Mononuclear cell (primary cell): ENCODE data around the gene GDF3. TPM values are rescaled to one million over a fixed set of nuclear protein-coding genes. Genes with fewer than 3 reads are reported as not detected.
"Not testable (repeated sequence)": the region's sequence is repeated elsewhere in the genome, so short reads cannot be mapped to it uniquely, and the experiment has no call there.

Experiments
- H3K27me3 ChIP-seq: 2 replicates; pipeline ENCODE4 v1.6.0; 2011; ENCODE audit warnings: low read length, control low read depth; ENCODE audit not compliant: insufficient read depth
- H3K4me1 ChIP-seq: 2 replicates; pipeline ENCODE4 v1.5.1; 2011; ENCODE audit warnings: mild to moderate bottlenecking, low read length, control low read depth; ENCODE audit not compliant: insufficient read depth
- H3K4me3 ChIP-seq: 2 replicates; pipeline ENCODE4 v1.5.1; 2011; ENCODE audit warnings: mild to moderate bottlenecking, low read length, moderate library complexity
- H3K9me3 ChIP-seq: 2 replicates; pipeline ENCODE4 v1.5.1; 2011; ENCODE audit warnings: low read depth, mild to moderate bottlenecking, control low read depth, low read length
- total RNA-seq: library from RNA; depleted of rRNA; stranded (reverse); fragments of >200 nt; gene quantifications from one replicate; pipeline ENCODE4 v1.2.3, GENCODE V29; 2012

The GDF3 gene
- not detected for total RNA-seq

GRCh38 chr12:7695566-7696197 lies at the start of gene GDF3:
TSS of gene GDF3 (minus strand) at chr12:7695775. CDS start at chr12:7695728, 47 bp downstream.
- Histone ChIP-seq H3K4me1 (peaks cover 22% of the 10 kb centered on the region), H3K4me3 (no peak within 1 kb of the TSS), H3K27me3 (no peaks in the 10 kb centered on the region), H3K9me3 (no peaks in the 10 kb centered on the region)

GRCh38 chr12:7732993-7733392 lies 37.4 kb upstream of the GDF3 start:
- no peaks in the 10 kb centered on the region for H3K9me3 ChIP-seq
- H3K4me3 ChIP-seq = no peak overlapping the region
- no peaks in the 10 kb centered on the region for H3K27me3 ChIP-seq
- H3K4me1 ChIP-seq = no peaks in the 10 kb centered on the region

GRCh38 chr12:7731486-7731885 lies 35.9 kb upstream of the GDF3 start:
- Histone ChIP-seq H3K4me3 (no peak overlapping the region), H3K9me3 (no peaks in the 10 kb centered on the region), H3K27me3 (no peaks in the 10 kb centered on the region), H3K4me1 (no peaks in the 10 kb centered on the region)

- not testable (repeated sequence) for H3K4me3 ChIP-seq, H3K4me1 ChIP-seq, H3K9me3 ChIP-seq, H3K27me3 ChIP-seq
Measured at GRCh38 chr12:7730984-7731383, 35.4 kb upstream of the GDF3 start.

GRCh38 chr12:7729746-7730145 lies 34.2 kb upstream of the GDF3 start:
- Histone ChIP-seq H3K4me1 (no peaks in the 10 kb centered on the region), H3K27me3 (no peaks in the 10 kb centered on the region), H3K4me3 (no peak overlapping the region), H3K9me3 (no peaks in the 10 kb centered on the region)

GRCh38 chr12:7723926-7724325 lies 28.4 kb upstream of the GDF3 start:
- H3K4me3 ChIP-seq = no peak overlapping the region
- H3K4me1 ChIP-seq = peaks cover 17% of the 10 kb centered on the region
- H3K27me3 ChIP-seq = no peaks in the 10 kb centered on the region
- no peaks in the 10 kb centered on the region for H3K9me3 ChIP-seq

- H3K27me3 ChIP-seq = no peaks in the 10 kb centered on the region
- H3K4me1 ChIP-seq = peaks cover 24% of the 10 kb centered on the region
- no peak overlapping the region for H3K4me3 ChIP-seq
Measured at GRCh38 chr12:7719946-7720730, 24.6 kb upstream of the GDF3 start.

GRCh38 chr12:7716381-7716780 lies 20.8 kb upstream of the GDF3 start:
- no peaks in the 10 kb centered on the region for H3K27me3 ChIP-seq
- peaks cover 19% of the 10 kb centered on the region for H3K4me1 ChIP-seq
- H3K4me3 ChIP-seq = no peak overlapping the region
- no peaks in the 10 kb centered on the region for H3K9me3 ChIP-seq

More at GRCh38 chr12:7719946-7720730, 24.6 kb upstream of the GDF3 start:
- H3K9me3 ChIP-seq = no peaks in the 10 kb centered on the region

- Histone ChIP-seq H3K27me3 (no peaks in the 10 kb centered on the region), H3K4me1 (no peaks in the 10 kb centered on the region), H3K4me3 (no peak overlapping the region), H3K9me3 (no peaks in the 10 kb centered on the region)
Measured at GRCh38 chr12:7712841-7713442, 17.4 kb upstream of the GDF3 start.

GRCh38 chr12:7711133-7711532 lies 15.6 kb upstream of the GDF3 start, which contains the start of gene DPPA3:
TSS of gene DPPA3 (plus strand) at chr12:7711433. CDS start at chr12:7711571, 138 bp downstream.
- H3K4me1 ChIP-seq = no peaks in the 10 kb centered on the region
- no peaks in the 10 kb centered on the region for H3K27me3 ChIP-seq
- no peak within 1 kb of the TSS for H3K4me3 ChIP-seq
- H3K9me3 ChIP-seq = no peaks in the 10 kb centered on the region

GRCh38 chr12:7709969-7710675 lies 14.5 kb upstream of the GDF3 start:
- Histone ChIP-seq H3K27me3 (no peaks in the 10 kb centered on the region), H3K4me1 (no peaks in the 10 kb centered on the region), H3K9me3 (no peaks in the 10 kb centered on the region), H3K4me3 (no peak overlapping the region)

GRCh38 chr12:7705846-7706245 lies 10.3 kb upstream of the GDF3 start:
- Histone ChIP-seq H3K9me3 (no peaks in the 10 kb centered on the region), H3K4me1 (no peaks in the 10 kb centered on the region), H3K27me3 (no peaks in the 10 kb centered on the region), H3K4me3 (no peak overlapping the region)

- peaks cover 22% of the 10 kb centered on the region for H3K4me1 ChIP-seq
- no peaks in the 10 kb centered on the region for H3K9me3 ChIP-seq
- H3K4me3 ChIP-seq = no peak overlapping the region
- H3K27me3 ChIP-seq = no peaks in the 10 kb centered on the region
Measured at GRCh38 chr12:7695237-7695560, 376 bp downstream of the GDF3 start.

- no peak overlapping the region for H3K4me3 ChIP-seq
- H3K27me3 ChIP-seq = no peaks in the 10 kb centered on the region
- H3K4me1 ChIP-seq = peaks cover 22% of the 10 kb centered on the region
- H3K9me3 ChIP-seq = no peaks in the 10 kb centered on the region
Measured at GRCh38 chr12:7694556-7695236, 879 bp downstream of the GDF3 start.

GRCh38 chr12:7693793-7694192 lies 1.8 kb downstream of the GDF3 start:
- Histone ChIP-seq H3K27me3 (no peaks in the 10 kb centered on the region), H3K4me3 (no peak overlapping the region), H3K9me3 (no peaks in the 10 kb centered on the region), H3K4me1 (peaks cover 22% of the 10 kb centered on the region)
